HG02943 (cell line): Measurements from ENCODE around the gene BTBD2.
"Not testable (repeated sequence)": the region's sequence is repeated elsewhere in the genome, so short reads cannot be mapped to it uniquely, and the experiment has no call there.

Source experiments
- ATAC-seq: cut with Tn5 transposase; IDR thresholded peaks from one replicate; pipeline ENCODE4 v1.9.1; 2021; ENCODE audit warnings: mild to moderate bottlenecking, low read depth, moderate library complexity; ENCODE audit not compliant: unreplicated experiment

BTBD2 gene

DNA sequence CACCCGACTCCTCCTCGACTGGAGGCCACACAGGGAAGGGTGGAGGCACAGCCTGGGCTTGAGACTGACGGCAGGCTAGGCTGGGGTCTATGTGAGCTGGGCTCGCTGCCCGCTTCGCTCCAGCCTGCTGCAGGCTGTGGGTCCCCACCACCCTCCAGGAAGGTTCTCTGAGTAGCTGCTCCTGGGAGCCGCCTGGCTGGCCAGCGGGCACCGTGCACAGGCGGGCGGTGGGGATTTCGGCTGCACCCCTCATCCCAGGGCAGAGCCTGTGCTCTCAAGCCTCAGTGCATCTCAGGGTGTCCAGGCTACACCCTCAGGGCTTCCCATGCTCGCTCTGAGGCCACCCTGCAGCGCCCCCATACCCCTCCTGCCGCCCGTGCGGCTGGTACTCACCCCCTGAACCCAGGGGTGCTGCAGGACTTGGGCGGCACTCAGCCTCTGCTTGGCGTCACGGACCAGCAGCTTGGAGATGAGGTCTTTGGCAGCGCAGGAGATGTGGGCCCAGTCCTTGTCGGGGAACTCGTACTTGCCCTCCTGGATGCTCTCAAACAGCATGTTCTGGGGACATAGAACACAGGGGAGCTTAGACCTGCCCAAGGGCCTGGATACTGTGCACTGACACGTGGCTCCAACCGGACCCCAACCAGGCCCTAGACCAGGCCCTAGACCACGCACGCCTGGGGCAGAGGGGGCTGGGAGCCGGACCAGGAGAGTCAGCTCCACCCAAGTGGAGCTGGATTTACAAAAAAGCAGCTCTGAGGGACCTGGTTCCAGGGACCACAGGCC is 25.3 kb upstream of the BTBD2 start:
- ATAC-seq = no peak

- ATAC-seq = no peak
These were observed 24.6 kb upstream of the BTBD2 start for GRCh38 chr19:2039959-2040646.

DNA sequence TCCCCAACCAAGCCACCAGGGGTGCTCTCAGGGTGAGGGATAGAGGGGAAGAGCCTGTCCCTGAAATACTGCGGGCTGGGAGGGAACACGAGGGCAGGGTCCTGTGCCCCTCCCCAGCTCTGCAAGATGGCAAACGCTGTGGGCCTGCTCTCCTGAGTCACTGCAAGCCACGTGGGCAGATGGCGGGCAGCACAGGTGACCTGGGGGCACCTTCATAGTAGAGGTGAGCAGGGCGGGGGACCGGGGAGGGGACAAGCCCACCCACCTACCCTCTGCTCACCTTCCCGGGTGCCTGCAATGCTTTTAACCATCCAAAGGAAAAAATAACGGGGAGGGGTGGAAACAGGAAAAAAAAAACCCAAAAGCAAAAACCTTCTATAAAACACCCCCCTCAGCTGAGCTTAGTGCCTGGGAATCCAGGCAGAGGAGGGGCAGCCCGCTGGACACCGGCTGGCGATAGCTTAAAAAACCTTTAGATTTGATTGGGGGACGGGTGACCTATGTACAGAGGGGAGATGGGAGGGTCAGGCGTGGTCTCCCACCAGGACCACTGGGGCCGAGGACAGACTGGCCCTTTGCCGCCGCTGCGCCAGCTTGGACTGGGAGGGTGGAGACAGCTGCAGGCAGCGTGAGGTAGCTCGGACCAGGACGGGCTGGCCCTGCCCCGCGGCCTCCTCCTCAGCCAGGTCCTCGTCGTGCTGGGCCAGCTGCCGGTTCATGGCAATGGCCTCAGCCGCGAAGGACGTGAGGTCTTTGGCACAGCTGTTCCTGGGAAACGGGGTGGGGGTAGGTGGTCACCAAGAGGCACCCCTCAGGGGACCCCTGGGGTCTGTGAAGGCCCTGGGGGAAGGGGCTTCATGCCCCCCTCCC is 23.8 kb upstream of the BTBD2 start:
- ATAC-seq = no peak

DNA sequence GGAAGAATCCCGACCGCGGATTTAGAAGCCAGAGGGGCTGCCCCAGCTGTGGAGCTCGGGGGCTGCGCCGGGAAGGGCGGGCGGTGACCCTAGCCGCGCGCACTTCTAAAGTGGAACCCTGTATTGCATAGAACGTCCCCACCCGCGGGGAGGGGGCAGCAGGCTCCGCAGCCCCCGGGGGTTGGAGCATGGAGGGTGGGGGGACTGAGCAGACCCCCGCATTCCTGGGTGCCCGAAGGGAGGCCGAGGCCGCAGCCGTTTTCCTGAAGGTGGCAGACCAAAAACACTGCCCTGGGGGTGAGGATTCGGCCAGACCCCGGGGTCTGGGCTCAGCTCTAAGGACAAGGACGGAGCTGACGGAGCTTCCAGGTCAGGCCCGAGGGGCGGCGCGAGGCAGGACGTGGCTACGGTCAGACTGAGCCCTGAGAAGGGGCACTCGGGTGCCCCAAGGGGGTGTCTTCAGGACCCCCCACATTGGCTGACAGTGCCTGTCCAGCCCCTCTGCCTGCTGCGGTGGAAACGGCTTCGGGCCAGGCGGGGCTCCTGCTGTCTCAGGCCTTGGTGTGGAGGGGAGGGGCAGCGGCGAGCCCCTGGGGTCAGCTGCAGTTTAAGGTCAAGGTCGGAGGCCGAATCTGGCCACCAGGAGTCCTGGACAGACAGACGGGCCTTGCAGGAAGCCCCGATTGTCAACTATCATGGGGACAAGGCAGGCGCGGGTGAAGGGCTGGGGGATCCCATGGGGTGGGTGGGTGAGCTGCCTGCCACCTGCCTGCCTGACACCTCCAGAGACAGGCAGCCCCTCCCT is 23.0 kb upstream of the BTBD2 start:
- ATAC-seq = no peak

DNA sequence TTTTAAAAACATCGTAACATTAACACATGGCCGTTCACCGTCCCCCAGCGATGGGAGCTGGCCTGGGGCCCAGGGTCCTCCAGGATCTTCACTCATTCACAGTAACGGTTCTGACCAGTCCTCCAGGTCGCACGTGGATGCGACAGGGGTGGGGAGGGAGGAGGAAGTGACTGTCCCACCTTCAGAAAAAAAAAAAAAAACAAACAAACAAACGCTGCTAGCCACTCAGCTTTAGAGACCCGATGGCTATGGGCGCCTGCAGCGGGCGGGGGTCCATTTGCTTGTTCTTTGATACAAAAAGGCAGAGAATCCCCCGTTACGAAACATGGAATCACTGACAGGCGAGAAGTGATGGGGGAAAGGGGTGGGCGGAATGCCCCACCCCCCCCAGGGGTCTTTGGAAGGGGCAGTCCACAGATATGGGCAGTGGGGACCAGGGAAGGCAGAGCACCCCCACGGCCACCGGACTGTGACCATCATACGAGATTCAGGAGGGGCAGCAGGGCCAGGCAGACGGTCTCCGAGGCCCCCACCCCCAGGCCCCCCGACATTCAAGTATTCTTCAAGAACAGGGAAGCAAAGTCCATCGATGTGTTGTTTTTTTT is 22.2 kb upstream of the BTBD2 start:
- ATAC-seq = no peak

- ATAC-seq = no peak
These were observed 20.9 kb upstream of the BTBD2 start for GRCh38 chr19:2036424-2036823.

GRCh38 chr19:2035590-2035991 is 20.1 kb upstream of the BTBD2 start:
- ATAC-seq = no peak

DNA sequence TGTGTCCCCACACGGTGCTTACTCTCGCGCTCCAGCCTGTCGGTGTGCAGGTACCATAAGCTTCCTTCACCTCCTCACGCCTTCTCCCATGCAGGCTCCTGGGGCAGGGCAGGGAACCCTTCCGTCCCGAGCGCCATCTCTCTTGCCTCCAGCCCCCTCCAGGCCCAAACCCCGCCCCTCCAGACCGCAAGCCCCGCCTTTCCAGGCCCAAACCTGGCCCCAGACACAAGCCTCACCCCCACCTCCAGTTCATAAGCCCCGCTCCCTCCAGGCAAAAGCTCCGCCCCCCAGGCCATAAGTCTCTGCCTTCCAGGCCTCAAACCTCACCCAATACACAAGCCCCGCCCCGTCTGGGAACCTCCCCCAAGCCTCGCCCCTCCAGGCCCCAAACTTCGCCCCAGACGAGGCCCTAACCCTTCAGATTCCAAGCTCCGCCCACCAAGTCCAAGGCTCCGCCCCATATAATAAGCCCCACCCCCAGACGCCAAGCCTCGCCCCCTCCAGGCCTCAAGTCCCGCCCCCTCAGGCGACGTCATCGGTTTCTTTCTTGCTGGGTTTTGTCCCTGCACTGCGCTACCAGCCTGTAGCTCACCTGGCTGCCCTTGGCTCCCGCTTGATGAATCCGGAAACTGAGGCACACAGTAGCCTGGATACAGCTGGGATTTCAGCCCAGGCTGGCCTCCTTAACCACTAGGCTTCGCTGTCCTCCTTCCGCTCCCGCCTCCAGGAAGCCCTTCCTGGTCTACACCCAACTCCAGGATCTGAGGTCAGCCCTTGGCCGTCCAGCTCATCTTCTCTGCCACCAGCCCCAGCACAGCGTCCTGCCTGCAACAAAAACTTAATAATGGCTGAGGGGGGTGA is 19.4 kb upstream of the BTBD2 start:
- no peak for ATAC-seq

GRCh38 chr19:2034253-2034652 is 18.7 kb upstream of the BTBD2 start:
- ATAC-seq = not testable (repeated sequence)

GRCh38 chr19:2033825-2034159 is 18.3 kb upstream of the BTBD2 start:
- no peak for ATAC-seq

- ATAC-seq = no peak
These were observed 17.8 kb upstream of the BTBD2 start for GRCh38 chr19:2033115-2033824.

GRCh38 chr19:2032296-2032941 is 16.9 kb upstream of the BTBD2 start:
- ATAC-seq = no peak

DNA sequence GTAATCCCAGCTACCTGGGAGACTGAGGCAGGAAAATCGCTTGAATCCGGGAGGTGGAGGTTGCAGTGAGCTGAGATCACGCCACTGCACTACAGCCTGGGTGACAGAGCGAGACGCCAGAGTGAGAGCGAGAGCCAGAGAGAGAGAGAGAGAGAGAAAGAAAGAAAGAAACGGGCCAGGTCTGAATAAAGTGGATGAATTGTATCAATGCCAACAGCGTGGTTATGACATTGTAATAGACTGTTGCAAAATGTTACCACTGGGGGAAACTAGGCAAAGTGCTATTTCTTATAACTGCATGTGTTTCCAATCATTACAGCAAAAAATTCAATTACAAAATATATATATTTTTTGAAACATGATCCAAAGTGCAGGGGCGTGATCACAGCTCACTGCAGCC is 11.8 kb upstream of the BTBD2 start:
- ATAC-seq = no peak

DNA sequence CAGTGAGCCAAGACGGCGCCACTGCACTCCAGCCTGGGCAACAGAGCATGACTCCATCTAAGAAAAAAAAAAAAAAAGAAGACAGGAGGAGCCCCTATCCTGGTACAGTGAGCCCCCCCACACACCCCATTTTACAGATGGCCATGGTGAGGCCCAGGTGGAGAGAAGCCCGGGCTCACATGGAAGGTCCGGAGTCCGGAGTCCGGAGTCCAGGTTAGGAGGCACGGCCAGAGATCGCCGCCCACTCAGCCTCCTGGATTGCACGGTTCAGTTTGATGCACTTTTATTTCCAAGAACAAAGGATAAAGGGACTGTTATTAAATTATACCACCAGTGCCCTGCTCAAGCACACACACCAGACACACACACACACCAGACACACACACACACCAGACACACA is 11.3 kb upstream of the BTBD2 start:
- no peak for ATAC-seq

GRCh38 chr19:2022289-2022688 is 6.8 kb upstream of the BTBD2 start:
- ATAC-seq = no peak

GRCh38 chr19:2021453-2022140 is 6.1 kb upstream of the BTBD2 start:
- no peak for ATAC-seq

- ATAC-seq = no peak
These were observed 3.2 kb upstream of the BTBD2 start for GRCh38 chr19:2018752-2019151.
